Sigmoid colon (tissue), 7 donors: ENCODE results near the gene PCDHGB1. TPM values are rescaled to one million over a fixed set of nuclear protein-coding genes. Genes with fewer than 3 reads are reported as not detected.
"Not testable (repeated sequence)": the region's sequence is repeated elsewhere in the genome, so short reads cannot be mapped to it uniquely, and the experiment has no call there.

Experiments used
- DNase-seq: peaks from one replicate; pipeline ENCODE4 v3.0.0-alpha.2; 2019
- H3K27ac ChIP-seq, 4 donors: fragments of 200-600 bp; sonication (generic); one replicate each; pipeline ENCODE4 v1.5.1; 2016 to 2019; ENCODE audit warnings: mild to moderate bottlenecking in 1 of 4
- H3K27me3 ChIP-seq, 3 donors: fragments of 200-600 bp; sonication (generic); one replicate each; pipeline ENCODE4 v1.5.1; 2019; ENCODE audit warnings: mild to moderate bottlenecking in 1 of 3
- H3K36me3 ChIP-seq, 4 donors: fragments of 200-600 bp; sonication (generic); one replicate each; pipeline ENCODE4 v1.5.1; 2016 to 2019
- H3K4me1 ChIP-seq, 4 donors: fragments of 200-600 bp; sonication (generic); one replicate each; pipeline ENCODE4 v1.5.1; 2017 to 2019
- H3K4me3 ChIP-seq, 4 donors: fragments of 200-600 bp; sonication (generic); one replicate each; pipeline ENCODE4 v1.5.1; 2017 to 2019; ENCODE audit warnings: mild to moderate bottlenecking in 2 of 4, moderate library complexity in 1 of 4
- H3K9me3 ChIP-seq, 4 donors: fragments of 200-600 bp in 3 of 4; sonication (generic) in 3 of 4; one replicate each; pipeline versions ENCODE4 v1.5.1 to v1.6.1; 2013 to 2019
- CTCF ChIP-seq, 4 experiments: fragments of 450-650 bp in 3 of 4; fragments of 200-600 bp in 1 of 4; IDR thresholded peaks; one replicate each; pipeline ENCODE4 v1.5.1; 2016 to 2019; ENCODE audit warnings: antibody characterized with exemption in 4 of 4, mild to moderate bottlenecking in 3 of 4, moderate library complexity in 2 of 4
- EP300 ChIP-seq, 4 donors: sonication (generic); formaldehyde crosslinking; IDR thresholded peaks; one replicate each; pipeline ENCODE4 v1.6.1; 2017; ENCODE audit warnings: antibody characterized with exemption in 4 of 4
- POLR2A ChIP-seq, 2 donors: fragments of 450-650 bp; IDR thresholded peaks; one replicate each; pipeline ENCODE4 v1.6.1; 2016; ENCODE audit warnings: antibody characterized with exemption in 2 of 2, mild to moderate bottlenecking in 2 of 2, moderate library complexity in 2 of 2
- POLR2AphosphoS5 ChIP-seq, 4 donors: sonication (generic); formaldehyde crosslinking; IDR thresholded peaks; one replicate each; pipeline ENCODE4 v1.6.1; 2017; ENCODE audit warnings: antibody characterized with exemption in 4 of 4
- WGBS, 2 donors: extraction: QIAGEN DNeasy Blood & Tissue Kit; methylation state at CpG; one replicate each; pipeline ENCODE4 v1.1.7; 2013; 5-methylcytosine and 5-hydroxymethylcytosine counted together
- intact Hi-C: fragments of 100-400 bp; cut with DNase I; formaldehyde crosslinking; loops from one replicate; pipeline ENCODE4 v1.15.1; 2023
- polyA plus RNA-seq, 3 donors: library from polyadenylated mRNA; stranded (reverse); fragments of 200-250 nt; gene quantifications; one replicate each; pipeline ENCODE4 v1.2.3, GENCODE V29; 2013
- total RNA-seq, 4 donors: library from RNA; depleted of rRNA; stranded (reverse); fragments of >200 nt; gene quantifications; one replicate each; pipeline ENCODE4 v1.1.0, GENCODE V29; 2016
- donor health status: healthy with polysubstance abuse.
- donor health status: Bipolar disorder and iron deficiency.
- donor health status: healthy.

The PCDHGB1 gene
- total and polyA plus RNA-seq, 7 donors = 0.26 to 8.4 (median 3.3) TPM; not detected in 2

GRCh38 chr5:141371572-141372475, 21.9 kb downstream of the PCDHGB1 start:
- Histone ChIP-seq H3K4me3 (no peak overlapping the region), H3K27me3 (peaks cover 0 to 3% (median 0%) of the 10 kb centered on the region in 3 donors), H3K9me3 (peaks cover 44 to 91% (median 67%) of the 10 kb centered on the region in 4 donors), H3K27ac (no peak overlapping the region), H3K4me1 (no peaks in the 10 kb centered on the region), H3K36me3 (peaks cover 0 to 6% (median 0%) of the 10 kb centered on the region in 4 donors)
- intact Hi-C loops = no loop called here
- DNase-seq = no peak
- WGBS, 2 donors = 41 to 69% methylated on average over 69 of the region's 69 CpGs
- TF ChIP-seq POLR2AphosphoS5 (IDR thresholded peaks at IDR 0.05) (no peak), CTCF (IDR thresholded peaks at IDR 0.05) (no peak), POLR2A (IDR thresholded peaks at IDR 0.05) (no peak), EP300 (IDR thresholded peaks at IDR 0.05) (no peak)

- intact Hi-C loops = no loop called here
- peaks cover 42 to 91% (median 74%) of the 10 kb centered on the region in 4 donors for H3K9me3 ChIP-seq
- no peak within 1 kb of the TSS for H3K27ac ChIP-seq
Observed at GRCh38 chr5:141373673-141374317, 23.9 kb downstream of the PCDHGB1 start, which contains the start of gene PCDHGA6. TSS of gene PCDHGA6 (plus strand) at chr5:141373891. CDS start at chr5:141374084, 193 bp downstream.

GRCh38 chr5:141374627-141375026, 24.7 kb downstream of the PCDHGB1 start:
- DNase-seq = no peak
- WGBS, 2 donors = 69 to 72% methylated on average over 14 of the region's 14 CpGs
- Histone ChIP-seq H3K4me3 (no peak overlapping the region), H3K27ac (no peak overlapping the region), H3K4me1 (no peaks in the 10 kb centered on the region), H3K36me3 (peaks cover 0 to 6% (median 0%) of the 10 kb centered on the region in 4 donors), H3K27me3 (no peaks in the 10 kb centered on the region), H3K9me3 (peaks cover 42 to 91% (median 72%) of the 10 kb centered on the region in 4 donors)
- no peak for TF ChIP-seq POLR2AphosphoS5 (IDR thresholded peaks at IDR 0.05)
- TF ChIP-seq POLR2A (IDR thresholded peaks at IDR 0.05) = no peak
- TF ChIP-seq EP300 (IDR thresholded peaks at IDR 0.05) = no peak
- TF ChIP-seq CTCF (IDR thresholded peaks at IDR 0.05) = no peak
- intact Hi-C loops = no loop called here

More at GRCh38 chr5:141373673-141374317, 23.9 kb downstream of the PCDHGB1 start, which contains the start of gene PCDHGA6:
- no peaks in the 10 kb centered on the region for H3K4me1 ChIP-seq
- 23 to 56% methylated on average over 27 of the region's 27 CpGs for WGBS, 2 donors
- DNase-seq = no peak
- H3K4me3 ChIP-seq = peak within 1 kb of the TSS; percentile 7 to 30 (median 21)
- H3K36me3 ChIP-seq = peaks cover 0 to 6% (median 0%) of the 10 kb centered on the region in 4 donors
- H3K27me3 ChIP-seq = no peaks in the 10 kb centered on the region
- TF ChIP-seq POLR2AphosphoS5 (IDR thresholded peaks at IDR 0.05) (no peak), POLR2A (IDR thresholded peaks at IDR 0.05) (no peak), CTCF (IDR thresholded peaks at IDR 0.05) (no peak), EP300 (IDR thresholded peaks at IDR 0.05) (no peak)

GRCh38 chr5:141375444-141376155, 25.7 kb downstream of the PCDHGB1 start:
- 60 to 72% methylated on average over 42 to 43 of the region's 48 CpGs for WGBS, 2 donors
- DNase-seq, H3K4me3 ChIP-seq, H3K4me1 ChIP-seq, H3K36me3 ChIP-seq, intact Hi-C loops, H3K27ac ChIP-seq, H3K27me3 ChIP-seq: not testable (repeated sequence)
- peaks cover 41 to 85% (median 67%) of the 10 kb centered on the region in 4 donors for H3K9me3 ChIP-seq
